LNCaP clone FGC (cell line): ENCODE data around the gene LNX2.

ENCODE experiments used
- DNase-seq: peaks from one replicate; pipeline ENCODE4 v3.0.0-alpha.2; 2011; ENCODE audit warnings: low read depth
- H3K4me3 ChIP-seq: 2 replicates; pipeline ENCODE4 v1.5.1; 2011; ENCODE audit warnings: mild to moderate bottlenecking, low read depth, low read length, control low read depth
- TF ChIP-seq, protein P1 (sequence below): IDR thresholded peaks from 2 replicates; pipeline ENCODE4 v1.5.1; 2012; ENCODE audit warnings: mild to moderate bottlenecking; ENCODE audit not compliant: control insufficient read depth, insufficient read depth; ENCODE audit errors: extremely low read depth

LNX2 gene

GRCh38 chr13:27508802-27509201 is 111.5 kb downstream of the LNX2 start:
- H3K4me3 ChIP-seq, result no peak overlapping the region
- DNase-seq, result no peak
- TF ChIP-seq, protein P1, sequence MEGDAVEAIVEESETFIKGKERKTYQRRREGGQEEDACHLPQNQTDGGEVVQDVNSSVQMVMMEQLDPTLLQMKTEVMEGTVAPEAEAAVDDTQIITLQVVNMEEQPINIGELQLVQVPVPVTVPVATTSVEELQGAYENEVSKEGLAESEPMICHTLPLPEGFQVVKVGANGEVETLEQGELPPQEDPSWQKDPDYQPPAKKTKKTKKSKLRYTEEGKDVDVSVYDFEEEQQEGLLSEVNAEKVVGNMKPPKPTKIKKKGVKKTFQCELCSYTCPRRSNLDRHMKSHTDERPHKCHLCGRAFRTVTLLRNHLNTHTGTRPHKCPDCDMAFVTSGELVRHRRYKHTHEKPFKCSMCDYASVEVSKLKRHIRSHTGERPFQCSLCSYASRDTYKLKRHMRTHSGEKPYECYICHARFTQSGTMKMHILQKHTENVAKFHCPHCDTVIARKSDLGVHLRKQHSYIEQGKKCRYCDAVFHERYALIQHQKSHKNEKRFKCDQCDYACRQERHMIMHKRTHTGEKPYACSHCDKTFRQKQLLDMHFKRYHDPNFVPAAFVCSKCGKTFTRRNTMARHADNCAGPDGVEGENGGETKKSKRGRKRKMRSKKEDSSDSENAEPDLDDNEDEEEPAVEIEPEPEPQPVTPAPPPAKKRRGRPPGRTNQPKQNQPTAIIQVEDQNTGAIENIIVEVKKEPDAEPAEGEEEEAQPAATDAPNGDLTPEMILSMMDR, result no peak

- no peak overlapping the region for H3K4me3 ChIP-seq
- TF ChIP-seq, protein P1, result no peak
- no peak for DNase-seq
Measured at GRCh38 chr13:27505792-27506191, 114.5 kb downstream of the LNX2 start.

- TF ChIP-seq, protein P1, result no peak
- H3K4me3 ChIP-seq, result no peak overlapping the region
- DNase-seq, result no peak
Measured at GRCh38 chr13:27504868-27505194, 115.5 kb downstream of the LNX2 start.

- TF ChIP-seq, protein P1, result no peak
- no peak for DNase-seq
- H3K4me3 ChIP-seq, result no peak overlapping the region
Measured at GRCh38 chr13:27504128-27504867, 116.0 kb downstream of the LNX2 start.

- TF ChIP-seq, protein P1, result no peak
- no peak for DNase-seq
- H3K4me3 ChIP-seq, result no peak overlapping the region
Measured at GRCh38 chr13:27500806-27501534, 119.4 kb downstream of the LNX2 start.

DNA sequence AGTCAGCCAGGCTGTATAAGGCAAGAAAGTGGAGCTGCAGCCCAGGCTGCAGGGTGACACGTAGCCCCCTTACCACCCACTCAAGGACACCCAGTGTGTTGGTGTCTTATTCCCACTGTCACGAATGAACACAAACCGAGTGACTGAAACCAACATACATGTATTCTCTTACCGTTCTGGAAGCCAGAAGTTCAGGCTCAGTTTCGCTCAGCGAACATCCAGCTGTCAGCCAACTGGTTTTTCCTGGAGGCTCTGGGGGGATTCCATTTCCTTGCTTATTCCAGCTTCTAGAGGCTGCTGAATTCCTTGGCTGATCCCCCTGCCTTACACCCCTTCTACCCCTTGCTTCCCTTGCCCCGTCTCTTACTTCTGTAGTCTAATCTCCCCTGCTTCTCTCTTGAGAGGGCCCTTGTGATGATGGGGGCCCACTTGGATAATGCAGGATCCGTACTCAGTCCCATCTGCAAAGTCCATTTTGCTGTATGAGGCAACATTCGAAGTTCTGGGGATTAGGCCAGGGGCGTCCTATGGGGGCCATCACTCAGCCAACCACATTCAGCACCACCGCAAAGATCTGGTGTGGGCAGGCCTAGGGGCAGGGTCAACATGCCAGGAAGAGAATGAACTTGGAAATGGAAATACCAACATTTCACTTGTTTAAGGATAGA is 122.6 kb downstream of the LNX2 start:
- no peak overlapping the region for H3K4me3 ChIP-seq
- TF ChIP-seq, protein P1, result no peak
- DNase-seq, result no peak
